Activated T-cell treated with anti-CD3 and anti-CD28 coated beads for 48 hours (primary cell): ENCODE measurements around the gene LSM14B.
"Not testable (repeated sequence)": the region's sequence is repeated elsewhere in the genome, so short reads cannot be mapped to it uniquely, and the experiment has no call there.

ENCODE experiments used
- DNase-seq: peaks from one replicate; pipeline ENCODE4 v3.0.0-alpha.2; 2020; ENCODE audit warnings: low read depth

LSM14B gene

GRCh38 chr20:62121776-62122653, at the start of gene LSM14B:
Gene LSM14B (plus strand): TSS chr20:62122475. CDS start chr20:62122667, 192 bp downstream.
- peak; percentile 99 for DNase-seq

GRCh38 chr20:62073323-62073722, 49.0 kb upstream of the LSM14B start:
- no peak for DNase-seq

- no peak for DNase-seq
Measured at GRCh38 chr20:62079166-62079565, 43.1 kb upstream of the LSM14B start.

GRCh38 chr20:62080249-62080990, 41.9 kb upstream of the LSM14B start:
- DNase-seq = no peak

- DNase-seq = no peak
Measured at GRCh38 chr20:62083312-62083711, 39.0 kb upstream of the LSM14B start.

- DNase-seq = not testable (repeated sequence)
Measured at GRCh38 chr20:62084224-62084623, 38.1 kb upstream of the LSM14B start.

GRCh38 chr20:62085206-62085605, 37.1 kb upstream of the LSM14B start:
- no peak for DNase-seq

- DNase-seq = no peak
Measured at GRCh38 chr20:62087227-62087626, 35.0 kb upstream of the LSM14B start.

- no peak for DNase-seq
Measured at GRCh38 chr20:62087632-62088031, 34.6 kb upstream of the LSM14B start.

GRCh38 chr20:62088258-62089127, 33.8 kb upstream of the LSM14B start:
- DNase-seq = no peak

GRCh38 chr20:62089393-62089792, 32.9 kb upstream of the LSM14B start:
- DNase-seq = no peak

GRCh38 chr20:62096421-62097380, 25.6 kb upstream of the LSM14B start:
- no peak for DNase-seq

GRCh38 chr20:62097881-62098407, 24.3 kb upstream of the LSM14B start:
- DNase-seq = no peak

- DNase-seq = no peak
Measured at GRCh38 chr20:62101078-62101477, 21.2 kb upstream of the LSM14B start.

GRCh38 chr20:62103508-62104233, 18.6 kb upstream of the LSM14B start:
- DNase-seq = no peak

- no peak for DNase-seq
Measured at GRCh38 chr20:62104234-62104789, 18.0 kb upstream of the LSM14B start.

- no peak for DNase-seq
Measured at GRCh38 chr20:62104791-62105345, 17.4 kb upstream of the LSM14B start.

GRCh38 chr20:62105592-62105991, 16.7 kb upstream of the LSM14B start:
- DNase-seq = no peak

GRCh38 chr20:62111148-62111547, 11.1 kb upstream of the LSM14B start:
- DNase-seq = no peak
